ENCODE data around the gene KASH5.
A peak's percentile ranks its signal among the peaks of the same experiment; 100 is the strongest.

The KASH5 gene, protein sequence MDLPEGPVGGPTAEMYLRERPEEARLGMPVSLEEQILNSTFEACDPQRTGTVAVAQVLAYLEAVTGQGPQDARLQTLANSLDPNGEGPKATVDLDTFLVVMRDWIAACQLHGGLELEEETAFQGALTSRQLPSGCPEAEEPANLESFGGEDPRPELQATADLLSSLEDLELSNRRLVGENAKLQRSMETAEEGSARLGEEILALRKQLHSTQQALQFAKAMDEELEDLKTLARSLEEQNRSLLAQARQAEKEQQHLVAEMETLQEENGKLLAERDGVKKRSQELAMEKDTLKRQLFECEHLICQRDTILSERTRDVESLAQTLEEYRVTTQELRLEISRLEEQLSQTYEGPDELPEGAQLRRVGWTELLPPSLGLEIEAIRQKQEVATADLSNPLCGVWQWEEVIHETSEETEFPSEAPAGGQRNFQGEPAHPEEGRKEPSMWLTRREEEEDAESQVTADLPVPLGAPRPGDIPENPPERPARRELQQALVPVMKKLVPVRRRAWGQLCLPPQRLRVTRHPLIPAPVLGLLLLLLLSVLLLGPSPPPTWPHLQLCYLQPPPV

DNA sequence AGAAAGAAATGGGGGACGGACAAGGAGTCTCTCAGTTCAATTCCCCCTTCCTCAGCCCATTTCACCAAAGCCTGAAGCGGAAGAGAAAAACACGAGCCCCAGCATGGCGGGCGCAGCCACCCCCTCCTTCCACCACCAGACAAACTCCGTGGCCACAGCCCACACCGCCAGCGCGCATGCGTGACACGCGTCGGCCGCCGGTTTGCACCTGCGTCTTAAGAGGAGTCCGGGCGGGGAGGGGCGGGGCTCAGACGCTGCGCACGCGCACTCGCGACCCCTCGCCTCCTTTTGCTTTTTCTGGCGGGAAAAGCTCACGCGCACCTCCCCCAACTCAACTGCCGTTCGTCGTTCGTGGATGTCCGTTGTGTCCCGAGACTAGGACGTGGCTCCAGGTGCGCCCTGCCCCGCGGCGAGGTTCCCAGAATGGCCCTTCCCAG is at the start of gene KASH5:
Gene KASH5, plus strand, starts transcription at position 314 of the 437 bp plus-strand sequence. CDS start 2,635 bp downstream, outside the sequence.
- no peak for FAIRE-seq
- peak; percentile 70 for DNase-seq (ENCODE audit: low spot score)

DNA sequence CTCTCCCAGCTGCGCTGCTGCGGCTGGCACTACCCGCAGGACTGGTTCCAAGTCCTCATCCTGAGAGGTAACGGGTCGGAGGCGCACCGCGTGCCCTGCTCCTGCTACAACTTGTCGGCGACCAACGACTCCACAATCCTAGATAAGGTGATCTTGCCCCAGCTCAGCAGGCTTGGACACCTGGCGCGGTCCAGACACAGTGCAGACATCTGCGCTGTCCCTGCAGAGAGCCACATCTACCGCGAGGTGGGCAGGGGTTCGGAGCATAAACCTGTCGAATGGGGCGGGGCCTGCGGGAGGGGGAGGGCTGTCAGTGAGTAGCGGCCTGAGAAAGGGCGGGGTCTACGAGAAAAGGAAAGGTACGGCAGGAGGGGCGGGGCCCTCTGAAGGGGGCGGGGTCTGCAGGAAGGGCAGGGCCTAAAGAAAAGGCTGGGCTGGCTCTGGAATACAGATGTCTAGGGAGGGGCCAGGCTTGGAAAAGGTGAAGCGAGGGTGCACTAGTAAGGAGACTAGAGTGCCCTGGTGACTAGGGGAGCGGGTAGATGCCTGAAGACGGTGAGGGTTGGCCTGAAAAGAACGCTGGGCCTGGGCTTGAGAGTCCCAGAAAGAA is 49.3 kb upstream of the KASH5 start:
- FAIRE-seq (no peak), DNase-seq (ENCODE audit: low spot score) (peak; percentile 33)

DNA sequence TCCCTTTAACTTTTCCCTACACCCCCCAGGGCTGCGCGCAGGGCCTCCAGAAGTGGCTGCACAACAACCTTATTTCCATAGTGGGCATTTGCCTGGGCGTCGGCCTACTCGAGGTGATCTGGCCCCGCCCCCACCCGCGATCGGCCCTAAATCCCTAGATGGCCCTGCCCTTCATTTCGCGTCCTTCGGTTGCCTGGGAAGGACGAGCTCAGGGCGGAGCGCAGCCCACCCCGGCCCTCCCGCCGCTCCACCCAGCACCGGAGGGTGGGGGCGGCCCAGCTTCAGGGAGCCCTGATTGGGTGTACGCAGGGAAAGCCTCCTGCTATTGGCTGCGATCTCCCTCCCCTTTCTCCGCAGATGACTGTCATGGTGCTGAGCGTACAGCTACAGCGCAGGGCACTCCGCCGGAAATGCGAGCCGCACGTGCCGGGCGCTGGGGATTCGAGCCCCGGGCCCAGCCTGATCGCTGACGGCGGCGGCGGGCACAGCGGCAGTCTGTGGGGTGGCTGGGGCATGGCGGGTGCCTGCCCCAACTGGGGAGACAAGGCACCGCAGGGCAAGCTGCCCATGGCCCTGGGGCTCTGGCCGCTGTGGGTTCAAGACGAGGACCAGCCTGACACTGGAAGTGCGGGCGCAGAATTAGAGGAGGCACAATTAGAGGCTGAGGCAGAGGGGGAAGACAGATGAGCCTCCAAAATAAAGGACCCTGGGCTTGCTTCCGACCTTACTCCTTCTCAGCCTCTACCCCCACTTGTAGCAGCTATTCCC is 48.6 kb upstream of the KASH5 start:
- DNase-seq (ENCODE audit: low spot score) (no peak), FAIRE-seq (no peak)

DNA sequence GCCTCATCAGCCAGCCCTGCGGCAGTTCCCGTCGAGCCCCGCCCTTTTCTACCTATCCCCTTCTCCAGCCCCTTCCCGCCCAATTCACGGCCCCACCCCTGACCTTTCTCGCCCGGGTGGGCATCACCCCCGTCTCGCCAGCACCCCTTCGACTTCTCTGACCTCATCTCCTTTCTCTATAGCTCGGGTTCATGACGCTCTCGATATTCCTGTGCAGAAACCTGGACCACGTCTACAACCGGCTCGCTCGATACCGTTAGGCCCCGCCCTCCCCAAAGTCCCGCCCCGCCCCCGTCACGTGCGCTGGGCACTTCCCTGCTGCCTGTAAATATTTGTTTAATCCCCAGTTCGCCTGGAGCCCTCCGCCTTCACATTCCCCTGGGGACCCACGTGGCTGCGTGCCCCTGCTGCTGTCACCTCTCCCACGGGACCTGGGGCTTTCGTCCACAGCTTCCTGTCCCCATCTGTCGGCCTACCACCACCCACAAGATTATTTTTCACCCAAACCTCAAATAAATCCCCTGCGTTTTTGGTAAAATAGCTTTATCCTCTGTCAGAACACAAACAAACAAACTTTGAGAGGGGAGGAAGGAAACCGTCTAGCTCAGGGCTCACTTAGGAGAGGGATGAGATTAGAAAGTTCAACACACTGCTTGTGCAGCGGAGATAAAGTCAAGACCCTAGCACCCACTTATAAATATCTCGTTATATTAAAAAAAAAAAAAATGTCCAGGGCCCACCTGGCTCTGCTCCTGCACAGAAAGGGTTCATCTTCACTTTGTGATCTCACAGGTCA is 47.8 kb upstream of the KASH5 start:
- DNase-seq (ENCODE audit: low spot score) (no peak), FAIRE-seq (no peak)

DNA sequence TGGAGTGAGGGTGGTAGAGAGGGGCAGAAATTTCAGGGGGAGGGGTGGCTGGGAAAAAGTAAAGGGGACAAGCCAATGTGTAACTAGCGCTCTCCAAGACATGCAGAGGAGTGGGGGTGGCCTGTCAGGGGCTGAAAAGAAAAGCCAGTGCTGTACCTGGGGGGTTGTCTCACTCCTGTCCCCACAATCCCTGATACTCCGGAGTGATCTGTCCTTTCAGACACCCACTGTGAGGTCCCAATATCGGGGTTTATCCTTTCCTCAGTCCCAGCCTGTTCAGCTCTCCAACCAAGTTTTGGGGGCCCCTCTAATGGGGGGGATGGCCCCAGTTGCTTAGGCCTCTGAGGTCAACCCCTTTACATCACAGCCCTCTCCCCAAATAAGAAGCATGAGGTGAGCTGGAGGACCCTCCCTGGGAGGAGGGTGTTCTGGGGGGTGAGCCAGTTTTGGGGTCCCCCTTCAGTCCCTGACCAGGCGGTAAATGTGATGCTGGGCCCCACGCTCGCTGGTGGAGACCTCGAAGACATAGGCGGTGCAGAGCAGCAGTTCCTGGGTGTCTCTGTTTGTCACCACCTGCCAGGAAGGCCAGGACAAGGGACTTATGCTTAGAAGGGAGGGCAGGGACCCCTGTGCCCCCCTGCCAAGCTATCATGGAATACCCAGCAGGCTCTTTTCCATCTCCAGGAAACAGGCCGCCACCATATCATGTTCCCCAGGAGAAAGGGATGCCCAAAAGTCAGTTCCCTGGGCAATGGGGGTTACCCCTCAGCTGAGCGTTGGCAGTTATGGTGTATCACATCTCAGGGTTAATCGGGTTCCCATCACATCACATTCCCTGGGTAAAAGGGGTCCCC is 47.0 kb upstream of the KASH5 start:
- FAIRE-seq (no peak), DNase-seq (ENCODE audit: low spot score) (no peak)

DNA sequence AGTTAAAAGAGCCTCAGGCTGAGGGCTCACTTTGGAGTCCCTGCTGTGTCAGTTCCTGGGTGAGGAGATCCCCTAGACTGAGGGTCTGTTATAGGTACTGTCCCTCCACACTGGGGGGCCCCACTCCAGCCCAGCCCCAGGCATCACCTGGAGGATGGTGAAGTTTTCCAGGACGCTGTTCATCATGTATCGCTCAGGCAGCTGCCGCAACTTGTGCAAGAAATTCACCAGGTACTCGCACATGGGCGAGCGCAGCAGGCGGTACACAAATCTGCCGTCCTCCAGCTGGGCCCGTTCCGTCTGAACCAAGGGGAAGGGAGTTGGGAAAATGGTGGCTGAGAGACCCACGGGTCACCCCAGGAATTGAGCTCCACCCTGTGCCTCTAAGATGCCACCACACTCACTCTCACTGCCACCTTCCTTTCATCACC is 45.7 kb upstream of the KASH5 start:
- no peak for FAIRE-seq
- no peak for DNase-seq (ENCODE audit: low spot score)

DNA sequence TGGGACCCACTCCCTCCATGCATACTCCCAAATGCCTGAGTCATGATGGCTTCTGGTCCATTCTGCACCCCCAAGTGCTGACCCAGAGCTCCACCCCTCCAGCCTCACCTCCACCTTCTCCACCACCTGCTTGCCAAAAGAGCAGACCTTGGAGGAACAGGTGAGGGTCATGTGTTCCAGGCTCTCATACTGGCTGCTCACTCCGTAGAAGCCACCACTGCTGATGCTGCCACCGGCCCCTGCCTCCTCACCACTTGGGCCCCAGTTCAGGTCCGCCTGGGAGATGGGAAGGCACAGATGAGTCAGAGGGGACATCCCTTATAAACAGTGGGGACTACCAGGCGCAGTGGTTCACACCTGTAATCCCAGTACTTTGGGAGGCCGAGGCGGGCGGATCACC is 44.9 kb upstream of the KASH5 start:
- FAIRE-seq (no peak), DNase-seq (ENCODE audit: low spot score) (no peak)

DNA sequence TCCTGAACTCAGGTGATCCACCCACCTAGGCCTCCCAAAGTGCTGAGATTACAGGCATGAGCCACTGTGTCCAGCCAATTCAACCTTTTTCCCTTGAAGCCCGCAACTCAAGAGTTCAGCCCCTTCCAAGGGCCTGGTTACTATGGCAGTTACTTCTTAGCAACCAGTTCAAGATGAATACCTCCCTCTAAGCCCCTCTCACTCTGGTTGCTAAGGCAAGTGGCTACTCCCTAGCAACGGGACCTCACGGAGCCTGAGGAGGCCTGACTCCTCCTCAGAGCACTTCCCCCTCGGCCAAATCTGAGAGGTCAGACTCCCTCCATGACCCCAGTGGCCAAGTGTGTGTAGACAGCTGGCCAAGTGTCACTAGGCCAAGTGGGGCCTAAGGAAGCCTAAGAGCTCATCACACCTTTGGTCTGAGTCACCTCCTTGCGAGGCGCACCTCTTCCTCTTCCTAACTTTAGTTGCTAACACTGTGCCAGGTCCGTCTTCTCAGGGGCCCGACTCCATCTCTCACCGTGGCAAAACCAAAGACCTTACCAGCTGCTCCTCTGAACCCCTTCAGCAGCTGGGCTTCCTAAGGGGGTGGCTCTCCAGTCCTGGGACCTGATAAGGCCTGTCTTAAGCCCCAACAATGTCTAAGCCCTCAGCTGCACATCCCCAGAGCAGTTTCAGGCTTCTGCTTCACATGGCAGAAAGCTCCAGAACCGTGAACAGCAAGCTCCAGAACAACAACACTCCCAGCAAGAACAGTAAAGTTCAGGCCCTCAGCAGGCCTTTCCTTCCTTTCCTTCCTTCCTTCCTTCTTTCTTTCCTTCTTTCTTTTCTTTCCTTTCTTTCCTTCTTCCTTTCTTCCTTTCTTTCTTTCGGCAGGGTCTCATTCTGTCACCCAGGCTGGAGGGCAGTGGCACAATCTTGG is 43.3 kb upstream of the KASH5 start:
- DNase-seq (ENCODE audit: low spot score) = no peak
- no peak for FAIRE-seq

DNA sequence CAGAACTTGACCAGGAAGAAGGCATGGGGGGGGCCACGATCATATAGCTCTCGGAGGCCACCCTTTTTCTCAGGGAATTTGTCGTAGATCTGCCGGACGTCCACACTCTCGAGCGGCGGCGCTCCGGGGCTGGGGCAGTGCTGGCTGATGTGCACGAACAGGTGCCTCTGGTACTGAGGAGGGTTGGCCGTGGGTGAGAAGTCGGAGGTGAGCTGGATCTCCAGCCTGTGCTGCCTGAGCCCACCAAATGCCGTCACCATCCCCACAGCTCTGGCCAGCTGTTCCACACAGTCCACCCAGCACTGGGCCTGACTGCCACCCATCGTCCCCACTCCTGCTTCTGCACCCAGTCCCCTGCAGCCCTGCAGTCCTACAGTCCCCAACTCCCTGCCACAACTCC is 40.9 kb upstream of the KASH5 start:
- FAIRE-seq (no peak), DNase-seq (ENCODE audit: low spot score) (no peak)

DNA sequence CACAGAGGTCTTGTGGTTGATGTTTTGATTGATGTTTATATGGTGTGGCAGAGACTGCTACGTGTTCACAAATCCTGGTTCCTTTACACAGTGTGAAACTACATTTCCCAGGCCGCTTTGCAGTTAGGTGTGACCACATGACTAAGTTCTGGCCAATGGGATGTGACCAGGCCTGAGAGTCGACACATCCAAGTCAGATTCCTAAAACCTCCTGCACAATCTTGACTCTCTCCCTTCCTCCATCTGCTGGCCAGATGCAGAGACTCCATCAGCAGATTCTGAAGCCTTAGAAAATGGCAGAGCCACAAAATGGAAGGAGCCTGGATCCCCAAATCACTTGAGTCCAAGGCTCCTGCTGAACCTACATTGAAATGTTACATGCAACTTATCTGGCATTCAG is 40.2 kb upstream of the KASH5 start:
- peak; percentile 60 for DNase-seq (ENCODE audit: low spot score)
- FAIRE-seq = no peak

DNA sequence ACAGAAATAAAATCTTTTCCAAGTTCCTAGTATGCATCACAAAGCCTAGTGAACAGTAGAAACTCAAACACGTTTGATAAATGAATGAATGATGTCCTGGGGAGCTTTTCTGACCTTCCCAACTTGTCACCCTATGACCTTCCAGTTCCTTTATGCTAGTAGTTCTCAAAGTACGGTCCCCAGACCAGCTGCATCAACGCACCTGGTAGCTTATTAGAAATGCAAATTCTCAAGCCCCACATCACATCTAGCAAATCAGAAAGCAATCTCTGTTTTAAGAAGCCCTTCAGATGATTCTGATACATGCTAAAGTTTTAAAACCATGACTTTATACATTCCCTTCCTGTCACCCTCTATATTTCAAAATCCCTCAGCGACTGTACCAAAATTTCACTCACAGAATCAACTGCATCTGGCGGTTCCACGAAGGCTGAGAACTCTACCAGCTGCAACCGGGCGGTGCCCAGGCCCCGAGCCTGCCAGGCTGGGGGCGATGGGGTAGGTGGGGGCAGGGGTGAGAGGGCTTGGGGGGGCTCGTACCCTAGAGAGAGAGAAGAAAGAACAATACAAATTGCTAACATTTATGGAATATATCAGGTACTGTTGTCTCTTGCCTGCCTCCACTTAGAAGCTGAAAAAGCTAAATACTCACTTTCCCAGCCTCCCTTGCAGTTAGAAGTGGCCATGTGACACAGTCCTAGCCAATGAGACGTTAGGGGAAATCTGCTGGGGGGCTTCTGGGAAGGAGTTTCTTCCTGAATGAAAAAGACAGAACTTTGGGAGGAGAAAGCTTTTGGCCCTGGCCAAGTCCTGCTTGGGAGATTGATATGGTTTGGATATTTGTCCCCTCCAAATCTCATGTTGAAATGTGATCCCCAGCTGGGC is 39.5 kb upstream of the KASH5 start:
- DNase-seq (ENCODE audit: low spot score) (no peak), FAIRE-seq (no peak)

DNA sequence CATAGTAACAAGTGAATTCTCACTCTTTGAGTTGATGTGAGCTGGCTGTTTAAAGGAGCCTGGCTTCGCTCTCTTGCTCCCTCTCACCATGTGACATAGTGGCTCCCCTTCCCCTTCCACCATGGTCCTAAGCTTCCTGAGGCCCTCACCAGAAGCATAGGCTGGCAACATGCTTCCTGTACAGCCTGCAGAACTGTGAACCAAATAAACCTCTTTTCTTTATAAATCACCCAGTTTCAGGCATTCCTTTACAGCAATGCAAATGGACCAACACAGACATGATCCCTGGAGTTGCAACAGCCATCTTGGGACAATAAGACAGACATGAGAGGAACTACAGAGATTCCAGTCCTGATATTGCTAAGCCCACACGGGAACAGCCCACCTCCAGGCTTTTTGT is 38.5 kb upstream of the KASH5 start:
- no peak for DNase-seq (ENCODE audit: low spot score)
- FAIRE-seq = no peak

DNA sequence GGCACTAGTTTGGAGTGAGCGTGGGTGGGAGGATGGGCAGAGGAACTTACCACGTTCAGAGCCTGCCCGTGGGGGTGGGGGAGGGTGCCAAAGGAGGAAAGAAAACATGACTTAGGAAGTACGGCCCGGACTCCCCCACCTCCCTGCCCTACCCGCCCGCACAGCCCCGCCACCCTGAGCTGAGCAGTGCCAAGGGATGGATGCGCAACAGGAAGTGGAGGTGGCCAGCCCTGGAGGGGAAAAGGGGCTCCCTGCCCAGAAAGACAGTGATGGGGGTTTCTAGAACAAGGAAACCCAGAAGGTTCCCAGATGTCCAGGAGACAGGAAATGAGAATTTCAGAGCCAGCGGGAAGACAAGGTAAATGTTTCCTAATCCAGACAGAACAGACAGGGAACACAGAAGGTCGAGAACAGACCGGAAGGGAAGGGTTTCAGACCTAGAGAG is 32.1 kb upstream of the KASH5 start:
- DNase-seq (ENCODE audit: low spot score) = no peak

DNA sequence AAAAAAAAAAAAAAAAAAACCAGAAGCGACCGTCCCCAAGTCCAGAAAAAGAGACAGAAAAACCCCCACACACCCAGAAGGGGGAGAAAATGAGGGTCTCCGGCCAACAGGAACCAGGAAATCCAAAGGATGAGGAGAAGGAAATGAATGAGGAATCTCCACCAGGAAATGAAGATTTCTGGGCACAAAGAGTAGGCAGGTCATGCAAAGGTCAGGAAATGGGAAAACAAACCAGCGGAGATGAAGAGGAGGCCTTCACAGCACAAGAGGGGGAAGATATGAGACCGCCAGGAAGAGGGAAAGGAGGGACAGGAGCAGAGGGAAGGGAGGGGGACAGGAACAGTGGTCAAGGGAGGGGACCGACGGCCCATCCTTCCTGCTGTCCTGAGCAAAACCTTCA is 31.7 kb upstream of the KASH5 start:
- FAIRE-seq (no peak), DNase-seq (ENCODE audit: low spot score) (no peak)

More for the DNA sequence above, 32.1 kb upstream of the KASH5 start:
- FAIRE-seq = no peak

DNA sequence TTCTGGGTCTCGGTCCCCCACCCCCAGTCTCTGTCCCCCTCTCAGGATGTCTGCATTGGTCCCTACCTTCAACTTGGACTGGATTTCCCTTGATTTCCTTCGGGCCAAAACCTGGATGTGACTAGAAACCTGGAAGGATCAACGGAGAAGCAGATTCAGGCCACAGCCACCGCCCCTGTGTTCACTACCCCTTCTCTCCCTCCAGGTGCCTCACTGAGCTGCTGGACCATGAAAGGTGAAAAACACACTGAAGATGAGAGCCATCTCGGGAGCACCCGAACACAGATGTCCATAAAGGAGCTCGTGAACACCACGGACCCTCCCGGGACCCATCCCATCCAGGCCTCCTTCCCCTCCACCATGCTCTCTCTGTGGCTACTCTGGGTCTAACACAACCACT is 30.9 kb upstream of the KASH5 start:
- FAIRE-seq (no peak), DNase-seq (ENCODE audit: low spot score) (no peak)

DNA sequence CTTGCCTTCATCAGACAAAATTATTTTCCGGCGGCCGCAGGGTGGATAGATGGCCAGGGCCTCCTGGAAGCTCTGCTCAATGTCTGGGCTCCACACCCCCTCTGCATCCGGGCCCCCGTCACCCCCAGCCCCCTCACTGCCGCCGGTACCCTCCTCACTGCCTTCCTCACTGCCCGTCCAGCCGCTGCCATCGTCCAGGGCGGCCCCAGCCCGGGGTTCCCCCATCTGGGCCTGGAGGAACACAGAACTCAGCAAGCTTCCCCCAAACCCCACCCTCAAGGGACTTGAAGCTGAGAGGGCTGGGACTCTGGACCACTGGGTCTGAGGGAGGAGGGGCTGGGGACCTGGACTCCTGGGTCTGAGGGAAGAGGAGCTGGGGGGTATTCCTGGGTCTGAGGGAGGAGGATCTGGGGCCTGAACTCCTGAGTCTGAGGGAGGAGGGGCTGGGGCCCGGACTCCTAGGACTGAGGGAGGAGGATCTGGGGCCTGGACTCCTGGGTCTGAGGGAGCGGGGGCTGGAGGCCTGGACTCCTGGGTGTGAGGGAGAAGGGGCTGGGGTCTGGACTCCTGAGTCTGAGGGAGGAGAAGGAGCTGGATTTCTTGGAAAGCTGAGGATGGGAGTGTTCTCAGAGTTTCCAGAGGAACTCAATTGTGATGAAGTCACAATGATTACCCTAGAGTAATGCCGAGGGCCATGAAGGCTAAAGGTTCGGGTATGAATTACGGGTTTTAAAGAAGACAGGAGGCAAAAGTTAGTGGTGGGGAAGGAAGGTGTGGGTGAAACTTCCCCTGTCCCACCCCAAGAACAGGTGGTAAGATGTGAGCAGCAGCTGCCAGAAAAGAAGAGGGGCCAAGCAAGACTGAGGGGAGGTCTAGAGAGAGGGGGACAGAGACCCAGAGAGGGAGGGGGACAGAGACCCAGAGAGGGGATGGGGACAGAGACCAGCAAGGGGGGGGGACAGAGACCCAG is 27.9 kb upstream of the KASH5 start:
- DNase-seq (ENCODE audit: low spot score) (no peak), FAIRE-seq (no peak)

All from urothelium cell line (cell line).